Hepatocyte (in vitro differentiated cells): Measurements from ENCODE around the gene HMX2.
A peak's percentile ranks its signal among the peaks of the same experiment; 100 is the strongest.

ENCODE experiments used
- CTCF ChIP-seq: fragments of 200-600 bp; sonication (generic); IDR thresholded peaks from 2 replicates; pipeline ENCODE4 v1.5.1; 2016; ENCODE audit warnings: antibody characterized with exemption, mild to moderate bottlenecking; ENCODE audit not compliant: poor library complexity
- EZH2 ChIP-seq: fragments of 200-600 bp; sonication (generic); IDR thresholded peaks from 2 replicates; pipeline ENCODE4 v1.6.1; 2016; ENCODE audit warnings: antibody characterized with exemption, mild to moderate bottlenecking, borderline replicate concordance

GRCh38 chr10:123149568-123150270 is 1.8 kb downstream of the HMX2 start:
- no peak for TF ChIP-seq CTCF
- peak; percentile 67 for TF ChIP-seq EZH2
